Left lobe of liver (tissue), 2 donors: ENCODE results near the gene PDIA2. TPM values are rescaled to one million over a fixed set of nuclear protein-coding genes. Genes with fewer than 3 reads are reported as not detected.
A peak's percentile ranks its signal among the peaks of the same experiment; 100 is the strongest.
"Not testable (repeated sequence)": the region's sequence is repeated elsewhere in the genome, so short reads cannot be mapped to it uniquely, and the experiment has no call there.

ENCODE experiments used
- ATAC-seq: fragments of 200-7000 bp; cut with Tn5 transposase; one replicate; pipeline ENCODE4 v1.9.1; 2020; ENCODE audit warnings: mild to moderate bottlenecking, moderate library complexity
- DNase-seq: peaks from one replicate; pipeline ENCODE4 v3.0.0-alpha.2; 2020; ENCODE audit warnings: low spot score
- total RNA-seq: library from RNA; stranded (reverse); gene quantifications from one replicate; pipeline ENCODE4 v1.2.1, GENCODE V29; 2021
- donor health status: DM: no; HTN: no; CAD: no; lungs with moderate emphysema.
- donor health status: DM: no; HTN: yes; CAD: no.

Gene PDIA2
- total RNA-seq, 1 donor from 2014 or later = 0.23 TPM

DNA sequence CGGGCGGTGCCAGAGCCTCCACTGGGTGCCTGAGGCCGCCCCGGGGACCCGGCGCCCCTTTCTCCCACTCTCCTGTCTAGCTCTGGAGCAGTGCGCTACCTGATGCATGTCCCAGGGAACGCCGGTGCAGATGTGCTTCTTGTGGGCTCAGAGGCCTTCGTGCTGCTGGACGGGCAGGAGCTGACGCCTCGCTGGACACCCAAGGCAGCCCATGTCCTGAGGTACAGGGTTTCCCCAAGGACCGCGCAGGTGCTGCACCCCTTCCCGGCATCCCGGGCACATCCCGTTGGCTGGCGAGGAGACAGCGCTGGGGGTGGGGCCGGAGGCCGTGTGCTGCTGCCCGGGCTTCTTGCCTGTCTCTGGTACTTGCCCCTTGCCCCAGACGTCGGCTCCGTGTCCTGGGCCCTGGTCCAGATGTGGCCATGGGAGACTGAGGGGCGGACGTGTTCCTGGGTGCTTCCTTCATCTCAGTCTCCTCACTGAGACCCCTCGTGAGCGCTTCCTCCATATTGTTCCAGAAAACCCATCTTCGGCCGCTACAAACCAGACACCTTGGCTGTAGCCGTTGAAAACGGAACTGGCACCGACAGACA is 19.7 kb upstream of the PDIA2 start:
- ATAC-seq = no peak
- DNase-seq = peak; percentile 43

DNA sequence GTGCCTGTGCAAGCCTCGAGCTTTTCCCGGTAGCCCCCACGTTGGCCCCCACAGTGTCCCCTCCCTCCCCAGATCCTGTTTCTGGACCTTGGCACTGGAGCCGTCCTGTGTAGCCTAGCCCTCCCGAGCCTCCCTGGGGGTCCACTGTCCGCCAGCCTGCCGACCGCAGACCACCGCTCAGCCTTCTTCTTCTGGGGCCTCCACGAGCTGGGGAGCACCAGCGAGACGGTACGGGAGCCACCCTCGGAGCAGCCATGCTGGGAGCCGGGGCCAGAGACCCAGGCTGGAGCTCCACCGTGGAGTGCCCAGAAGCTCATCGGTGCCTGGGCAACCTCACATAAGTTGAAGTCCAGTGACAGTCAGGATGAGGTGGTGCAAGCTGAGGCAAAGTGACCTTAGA is 19.0 kb upstream of the PDIA2 start:
- ATAC-seq (no peak), DNase-seq (peak; percentile 44)

DNA sequence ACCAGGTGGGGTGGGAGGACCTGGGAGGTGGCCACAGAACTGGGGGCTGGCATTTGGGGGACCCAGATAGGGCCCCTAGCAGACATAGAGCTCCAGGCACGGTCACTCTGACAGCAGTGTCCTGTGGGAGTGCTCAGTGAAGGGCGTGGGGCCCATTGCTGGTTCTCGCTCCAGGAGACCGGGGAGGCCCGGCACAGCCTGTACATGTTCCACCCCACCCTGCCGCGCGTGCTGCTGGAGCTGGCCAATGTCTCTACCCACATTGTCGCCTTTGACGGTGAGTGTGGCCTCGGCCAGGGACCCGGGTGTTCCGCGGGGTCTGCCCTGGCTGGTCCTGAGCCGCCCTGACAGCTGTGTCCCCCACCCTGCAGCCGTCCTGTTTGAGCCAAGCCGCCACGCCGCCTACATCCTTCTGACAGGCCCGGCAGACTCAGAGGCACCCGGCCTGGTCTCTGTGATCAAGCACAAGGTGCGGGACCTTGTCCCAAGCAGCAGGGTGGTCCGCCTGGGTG is 18.5 kb upstream of the PDIA2 start:
- ATAC-seq (no peak), DNase-seq (no peak)

DNA sequence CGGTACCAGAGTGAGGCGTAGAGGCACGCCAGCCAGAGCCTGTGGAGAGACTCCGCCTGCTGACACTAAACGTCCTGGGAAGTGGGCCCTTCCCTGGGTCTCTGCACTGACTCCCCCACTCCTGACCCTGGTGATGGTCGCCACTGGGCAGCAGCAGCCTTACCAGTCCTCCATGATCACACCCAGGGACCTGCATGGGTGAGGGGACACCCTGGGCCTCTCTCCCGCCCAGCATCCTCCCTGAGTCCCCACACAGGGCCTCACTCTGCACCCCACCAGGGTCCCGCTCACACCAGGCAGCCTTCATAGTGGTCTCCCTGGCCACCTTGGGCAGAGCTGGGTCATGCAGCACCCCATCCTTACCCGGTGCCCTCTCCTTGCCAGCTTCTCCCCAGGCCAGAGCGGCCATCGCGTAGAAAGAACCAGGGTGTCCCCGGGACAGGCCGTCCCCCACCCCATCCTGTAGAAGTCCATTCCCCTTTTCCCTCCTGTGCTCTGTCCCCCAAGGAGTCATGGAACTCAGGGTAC is 17.9 kb upstream of the PDIA2 start:
- ATAC-seq (no peak), DNase-seq (no peak)

DNA sequence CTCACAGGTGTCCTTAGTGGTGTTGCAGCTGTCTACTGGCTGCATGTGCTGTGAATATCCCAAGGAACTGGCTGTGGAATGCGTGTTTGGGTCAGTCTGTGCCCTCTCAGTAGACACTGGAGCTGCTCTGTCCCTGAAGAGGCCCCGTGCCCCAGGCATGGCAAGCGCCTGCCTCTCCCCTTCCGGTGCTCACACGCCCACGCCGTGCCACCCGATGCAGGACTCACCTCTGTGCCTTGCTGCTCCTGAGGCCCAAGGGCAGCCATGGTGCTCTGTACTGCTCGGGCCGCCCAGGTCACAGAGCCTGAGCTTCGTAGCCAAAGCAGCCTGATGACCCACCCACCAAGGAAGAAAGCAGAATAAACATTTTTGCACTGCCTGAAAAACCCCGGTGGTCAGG is 17.3 kb upstream of the PDIA2 start:
- DNase-seq (no peak), ATAC-seq (no peak)

DNA sequence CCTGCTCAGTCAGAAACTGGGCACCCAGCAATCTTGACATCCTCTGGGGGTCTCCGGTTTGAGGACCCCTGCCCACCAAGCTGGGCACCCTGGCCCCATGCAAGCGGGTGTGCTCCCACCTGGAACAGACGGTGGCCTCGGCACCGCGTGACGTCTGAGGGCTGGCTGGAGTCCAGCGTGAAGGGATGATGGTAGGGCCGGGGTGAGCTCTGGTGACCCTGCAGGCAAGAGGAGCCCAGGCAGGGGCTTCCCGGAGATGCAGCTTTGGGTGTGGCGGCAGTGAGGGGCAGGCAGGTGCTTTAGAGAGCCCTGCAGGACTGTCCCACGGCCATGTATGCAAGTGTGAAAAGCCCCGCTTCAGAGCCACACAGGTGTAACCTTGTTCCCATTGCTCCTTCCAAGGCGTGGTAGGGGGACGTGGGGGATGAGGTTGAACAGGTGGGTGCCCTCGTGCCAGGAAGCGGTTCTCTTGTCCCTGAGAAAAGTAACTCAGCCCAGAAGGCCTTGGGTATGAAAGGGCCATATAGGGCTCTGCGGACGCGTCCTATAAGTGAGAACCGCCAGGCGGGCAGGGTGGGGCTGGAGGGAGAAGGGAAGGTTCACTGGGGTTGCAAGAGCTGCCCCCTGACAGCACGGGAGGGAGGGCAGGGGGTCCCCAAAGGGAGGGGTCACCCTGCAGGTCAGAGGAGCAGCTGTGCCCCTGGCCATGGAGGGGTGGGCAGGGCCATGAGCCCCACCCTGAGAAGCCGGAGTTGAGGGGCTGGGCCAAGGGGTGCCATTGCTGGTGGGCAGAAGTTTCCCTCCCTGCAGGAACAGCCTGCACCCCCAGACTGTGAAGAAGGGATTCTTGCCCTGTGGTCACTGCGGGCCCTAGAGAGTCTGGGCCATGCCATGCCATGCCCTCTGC is 16.5 kb upstream of the PDIA2 start:
- ATAC-seq (peak; percentile 20), DNase-seq (no peak)

DNA sequence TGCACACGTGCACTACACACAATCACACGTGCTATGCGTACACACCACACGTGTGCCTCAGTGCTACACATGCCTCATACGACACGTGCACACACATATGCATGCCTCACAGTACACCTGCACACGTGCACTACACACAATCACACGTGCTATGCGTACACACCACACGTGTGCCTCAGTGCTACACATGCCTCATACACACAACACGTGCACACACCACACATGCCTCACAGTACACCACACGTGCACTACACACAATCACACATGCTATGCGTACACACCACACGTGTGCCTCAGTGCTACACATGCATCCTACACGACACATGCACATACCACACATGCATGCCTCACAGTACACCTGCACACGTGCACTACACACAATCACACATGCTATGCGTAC is 15.4 kb upstream of the PDIA2 start:
- not testable (repeated sequence) for ATAC-seq, DNase-seq

DNA sequence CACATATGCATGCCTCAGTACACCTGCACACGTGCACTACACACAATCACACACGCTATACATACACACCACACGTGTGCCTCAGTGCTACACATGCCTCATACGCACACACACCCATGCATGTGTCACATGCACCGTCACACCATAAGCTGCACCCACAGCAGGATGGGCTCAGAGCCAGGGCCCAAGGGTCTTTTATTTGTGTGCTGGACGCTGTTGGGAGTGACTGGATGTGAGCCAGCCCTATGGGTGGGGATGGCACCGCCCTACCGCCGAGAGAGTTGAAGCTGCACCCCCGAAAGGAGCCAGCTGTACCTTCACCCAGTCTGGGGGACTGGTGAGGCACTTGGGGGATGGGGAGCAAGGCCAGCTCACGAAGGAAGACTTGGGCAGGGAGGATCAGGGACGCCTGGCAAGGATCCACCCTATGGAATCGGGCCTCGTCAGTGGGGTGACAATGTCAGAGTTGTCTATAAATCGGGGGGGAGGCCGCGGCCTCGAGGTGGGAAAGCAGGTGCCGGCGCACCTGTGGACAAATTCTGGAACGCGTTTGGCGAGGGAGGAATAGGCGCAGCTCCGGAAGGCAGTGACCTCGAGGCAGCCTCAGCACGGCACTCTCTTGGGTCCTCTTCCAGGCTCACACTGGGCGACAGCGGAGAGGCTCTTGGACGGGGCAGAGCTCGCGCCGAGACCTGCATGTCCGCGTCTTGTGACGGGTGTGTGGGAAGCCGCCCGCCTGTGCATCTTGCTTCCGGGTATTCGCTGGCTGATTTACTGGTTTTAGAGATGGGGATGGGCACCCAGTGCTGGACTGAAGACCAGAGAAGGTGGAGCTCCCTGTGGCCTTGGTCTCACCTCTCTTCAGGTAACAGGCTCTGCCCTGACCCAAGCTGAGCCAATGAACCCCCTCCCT is 14.6 kb upstream of the PDIA2 start:
- DNase-seq = no peak
- ATAC-seq = no peak

DNA sequence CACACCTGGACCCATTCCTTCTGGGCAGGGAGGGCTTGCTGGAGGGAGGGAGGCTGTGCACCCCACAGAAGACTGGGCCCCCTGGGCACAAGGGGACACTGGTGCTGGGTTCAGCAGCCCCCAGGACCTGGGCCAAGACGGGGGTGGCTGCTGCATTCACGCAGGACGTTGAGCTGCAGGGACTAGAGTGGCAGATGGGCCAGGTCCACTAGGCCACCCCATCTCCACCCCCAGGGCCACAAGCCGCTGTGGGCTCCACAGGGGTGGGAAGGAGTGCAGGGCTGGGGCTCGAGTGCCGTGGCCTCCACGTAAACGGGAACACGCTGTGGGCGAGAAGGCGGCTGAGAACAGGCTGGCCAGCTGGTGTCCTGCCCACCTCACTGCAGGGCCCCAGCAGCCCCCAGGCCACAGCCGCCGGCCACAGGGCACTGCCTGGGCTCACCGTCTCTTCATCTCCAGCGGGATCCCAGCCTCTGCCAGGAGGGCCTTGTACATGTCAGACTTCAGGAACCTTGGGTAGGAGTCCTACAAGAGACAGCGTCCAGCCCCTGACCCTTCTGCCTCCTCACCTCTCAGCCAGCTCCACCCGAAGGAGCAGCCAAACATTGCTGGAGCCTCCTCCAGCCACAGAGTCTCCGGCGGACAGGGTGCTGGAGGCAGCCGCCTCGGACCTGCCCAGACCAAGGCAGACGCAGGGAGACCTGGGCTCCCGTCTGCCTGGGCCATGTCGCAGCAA is 13.7 kb upstream of the PDIA2 start:
- DNase-seq (no peak), ATAC-seq (no peak)

DNA sequence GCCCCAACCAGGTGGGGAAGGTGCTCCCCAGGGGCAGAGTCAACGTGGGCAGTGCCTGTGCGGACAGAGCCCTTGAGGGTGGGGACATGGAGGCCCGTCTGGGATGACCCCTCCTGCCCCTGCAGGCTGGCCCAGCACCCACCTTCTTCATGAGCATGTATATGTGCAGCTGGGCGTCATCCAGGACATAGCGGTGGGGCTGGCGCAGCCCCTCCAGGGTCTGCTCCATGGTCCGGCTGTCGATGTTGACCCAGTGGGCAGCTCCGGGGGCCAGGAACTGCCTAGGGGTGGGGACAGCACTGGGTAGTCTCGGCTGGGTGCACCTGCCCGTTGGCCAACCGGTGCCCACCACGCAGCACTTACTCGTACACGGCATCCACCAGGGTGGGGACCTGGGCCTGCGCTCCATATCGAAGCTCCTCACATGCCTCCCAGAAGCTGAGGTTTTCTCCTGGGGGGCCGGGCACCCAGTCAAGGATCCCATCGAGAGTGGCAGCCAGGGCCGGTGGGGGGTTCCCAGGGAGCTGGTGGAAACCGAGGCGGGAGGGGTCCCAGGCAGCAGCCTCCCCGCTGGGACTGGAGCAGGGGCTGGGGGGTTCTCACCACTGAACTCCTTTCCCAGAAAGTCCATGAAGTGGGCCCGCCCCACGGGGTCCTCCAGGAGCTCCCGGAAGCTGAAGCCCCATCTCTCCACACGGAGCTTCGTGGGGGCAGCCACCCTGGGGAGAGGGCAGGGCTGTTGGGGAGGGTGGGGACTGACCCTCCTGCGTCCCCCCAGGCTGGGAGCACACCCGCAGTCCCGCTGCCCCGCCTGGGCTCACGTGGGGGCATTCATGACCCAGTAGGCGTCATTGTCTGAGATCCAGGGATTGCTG is 12.3 kb upstream of the PDIA2 start:
- DNase-seq = no peak
- no peak for ATAC-seq

DNA sequence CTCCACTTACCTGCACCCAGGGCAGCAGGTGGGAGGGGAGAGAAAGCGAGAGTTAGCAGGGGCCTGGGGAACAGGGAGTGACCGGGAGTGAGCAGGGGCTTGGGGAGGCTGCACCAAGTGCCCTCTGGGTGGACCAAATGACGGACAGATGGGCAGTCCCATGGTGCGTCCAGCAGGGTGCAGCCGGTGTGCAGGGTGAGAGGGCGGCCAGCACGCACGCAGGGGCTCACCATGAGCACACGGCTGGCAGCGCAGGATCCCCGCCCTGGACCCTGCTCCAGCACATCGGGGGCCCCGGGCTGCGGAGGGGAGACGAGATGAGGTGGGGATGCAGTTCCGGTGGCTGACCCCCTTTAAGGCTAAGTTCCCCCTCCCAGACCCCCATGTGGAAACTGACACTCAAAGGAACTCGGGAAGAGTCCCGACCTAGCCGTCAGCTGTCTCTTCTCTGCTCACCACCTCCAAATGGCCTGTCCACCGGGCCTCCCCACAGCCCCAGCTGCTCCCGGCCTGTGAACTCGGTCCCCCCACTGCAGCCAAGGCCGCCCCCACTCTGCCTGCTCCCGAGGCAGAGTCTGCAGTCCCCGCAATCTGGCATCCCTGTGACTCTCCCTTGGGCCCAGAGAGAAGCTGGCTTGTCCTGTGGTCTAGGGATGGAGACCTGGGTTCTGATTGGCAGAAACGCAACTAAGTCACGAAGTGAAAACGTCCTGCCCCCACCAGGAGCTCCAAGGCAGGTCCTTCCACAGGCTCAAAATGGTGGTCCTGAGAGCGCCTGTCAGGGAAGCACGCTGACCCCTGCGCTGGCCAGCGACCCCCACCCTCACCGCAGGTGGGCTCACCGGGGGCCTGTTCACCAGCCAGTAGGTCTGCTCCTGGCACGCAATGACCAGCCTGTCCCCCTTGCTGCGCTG is 10.1 kb upstream of the PDIA2 start:
- ATAC-seq (no peak), DNase-seq (no peak)

DNA sequence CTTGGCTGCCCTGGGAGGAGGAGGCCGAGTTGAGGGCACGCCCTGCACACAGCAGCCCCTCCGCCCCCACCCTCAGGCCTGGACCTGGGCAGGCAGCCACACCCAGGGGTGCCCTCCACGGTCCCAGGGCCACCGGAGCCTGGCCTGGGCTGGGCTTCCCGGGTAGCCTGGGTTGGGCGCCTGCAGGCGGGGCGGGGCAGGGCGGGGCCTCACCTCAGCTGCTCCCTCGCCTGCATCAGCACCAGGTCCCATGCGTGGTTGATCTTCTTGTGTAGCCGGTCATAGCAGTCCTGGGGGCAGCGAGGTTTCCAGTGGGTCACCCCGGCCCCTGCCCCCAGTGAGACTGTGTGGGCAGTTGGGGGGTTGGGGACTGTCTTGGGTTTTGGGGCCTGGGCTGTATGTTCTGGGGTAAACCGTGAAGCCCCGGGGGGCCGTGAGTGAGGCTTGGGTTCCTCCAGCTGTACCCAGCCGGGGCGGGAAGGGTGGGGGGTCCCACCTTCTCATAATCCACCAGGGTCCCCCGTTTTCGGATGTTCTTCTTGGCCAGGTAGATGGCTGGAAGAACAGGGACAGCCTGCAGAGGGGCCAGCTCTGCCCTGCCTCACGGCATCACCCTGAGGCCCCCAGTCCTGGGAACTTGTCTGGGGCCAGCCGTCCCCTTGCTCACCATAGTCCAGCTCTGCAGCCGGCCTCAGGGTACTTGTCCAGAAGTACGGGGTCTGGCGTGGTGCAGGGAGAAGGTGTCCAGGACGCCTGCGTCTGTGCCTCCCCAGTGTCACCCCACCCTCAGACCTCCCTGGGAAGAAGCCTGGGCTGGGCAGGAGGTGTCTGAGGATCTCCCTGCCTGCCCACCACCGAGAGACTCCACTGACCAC is 9.2 kb upstream of the PDIA2 start:
- ATAC-seq (peak; percentile 12), DNase-seq (no peak)

DNA sequence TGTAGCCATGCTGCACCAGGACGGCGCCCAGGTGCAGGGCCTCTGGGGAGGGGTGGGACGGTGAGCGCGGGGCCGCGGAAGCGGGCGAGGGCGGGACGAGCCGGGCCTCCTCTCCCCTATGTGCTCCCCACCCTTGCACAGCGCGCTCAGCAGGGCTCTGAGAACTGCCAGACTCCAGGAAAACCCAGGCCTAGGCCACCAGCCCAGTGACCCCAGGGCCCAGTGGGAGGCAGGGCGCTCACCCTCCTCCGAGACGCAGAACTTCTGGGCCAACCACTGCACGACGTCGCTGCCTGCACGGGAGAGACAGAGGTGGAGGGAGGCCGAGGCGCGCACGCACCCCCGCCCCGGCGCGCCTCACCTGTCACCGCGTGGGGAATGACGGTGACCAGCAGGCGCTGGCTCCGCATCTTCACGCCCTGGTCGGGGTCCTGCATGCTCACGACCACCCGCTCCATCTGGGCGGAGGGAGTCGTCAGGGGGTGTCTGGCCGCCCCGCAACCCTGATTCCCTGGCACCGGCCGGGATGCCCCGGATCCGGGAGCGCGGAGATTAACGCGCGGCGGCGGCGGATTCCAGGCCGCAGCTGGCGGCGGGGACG is 7.8 kb upstream of the PDIA2 start:
- peak; percentile 8 for ATAC-seq
- no peak for DNase-seq

DNA sequence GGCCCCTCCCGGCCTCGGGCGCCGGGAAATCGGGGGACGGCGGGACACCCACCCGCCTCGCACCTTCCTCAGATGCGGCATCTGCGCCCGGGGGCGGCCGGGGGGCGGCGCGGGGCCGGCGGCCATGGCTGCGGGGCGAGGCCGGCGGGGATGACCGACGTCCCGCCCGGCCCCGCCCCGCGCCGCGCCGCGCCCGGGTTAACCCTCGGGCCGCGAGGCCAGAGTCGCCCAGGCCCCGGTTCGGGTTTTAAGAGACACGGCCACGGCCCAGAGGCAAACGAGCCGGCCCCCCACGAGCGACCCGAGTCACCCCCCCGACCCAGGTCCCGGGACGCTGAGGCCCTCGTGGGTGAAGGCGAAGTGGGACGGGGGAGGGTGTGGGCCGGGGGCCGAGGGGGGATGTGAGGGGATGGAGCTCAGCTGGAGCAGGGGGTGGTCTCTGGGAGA is 7.2 kb upstream of the PDIA2 start, which contains the start of gene RGS11:
Gene RGS11, minus strand, starts transcription at position 159 of the 447 bp plus-strand sequence. Its CDS starts 33 bp downstream, at position 126.
- DNase-seq (no peak), ATAC-seq (no peak)

DNA sequence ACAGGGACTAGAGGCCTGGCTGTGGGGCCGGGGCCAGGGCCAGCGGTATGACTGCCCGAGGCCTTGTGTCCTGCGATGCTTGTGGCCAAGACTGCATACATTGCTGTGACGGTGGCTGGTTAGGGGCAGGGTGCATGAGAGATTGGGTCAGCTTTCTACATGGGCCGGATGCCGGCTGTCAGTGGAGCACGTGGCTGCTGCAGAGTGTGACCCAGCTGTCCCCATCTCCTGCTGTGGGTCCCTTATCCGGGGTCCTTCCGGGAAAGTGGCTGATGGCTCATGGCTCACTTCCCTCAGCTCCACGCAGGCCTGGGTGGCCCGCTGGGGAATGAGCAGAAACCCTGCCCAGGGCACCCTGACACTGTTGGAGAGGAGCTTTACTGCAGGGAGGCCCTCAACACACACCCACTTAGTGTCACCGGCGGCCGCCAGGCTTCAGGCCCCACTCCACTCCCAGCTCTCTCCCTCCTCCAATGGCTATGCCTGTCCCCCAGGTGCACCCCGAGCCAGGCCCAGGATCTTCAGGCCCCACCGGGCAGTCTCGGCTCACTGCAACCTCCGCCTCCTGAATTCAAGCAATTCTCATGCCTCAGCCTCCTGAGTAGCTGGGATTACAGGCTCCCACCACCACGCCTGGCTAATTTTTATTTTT is 6.4 kb upstream of the PDIA2 start:
- ATAC-seq = peak; percentile 9
- no peak for DNase-seq

DNA sequence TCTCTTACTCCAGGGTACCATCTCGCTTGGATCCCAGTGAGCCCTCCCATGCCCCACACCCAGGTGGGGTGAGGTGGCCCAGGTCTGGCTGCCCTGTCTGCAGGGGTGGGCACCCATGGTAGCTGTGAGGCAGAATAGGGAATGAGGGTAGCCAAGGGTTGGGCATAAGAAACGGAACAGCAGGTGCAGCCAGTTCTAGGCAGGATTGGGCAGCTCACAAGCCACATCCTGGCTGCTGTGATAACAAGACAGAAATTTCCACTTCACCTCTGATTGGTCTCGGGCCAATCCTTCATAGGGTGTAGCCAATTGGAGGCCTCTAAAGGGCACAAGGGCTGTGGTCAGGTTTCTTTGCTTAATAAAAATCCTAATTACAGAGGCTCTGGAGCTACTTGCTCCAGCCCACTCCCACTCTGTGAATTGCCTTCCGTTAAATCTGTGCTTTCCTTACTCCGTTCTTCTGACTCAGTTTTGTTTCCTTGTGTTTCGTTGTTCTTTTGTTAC is 4.0 kb upstream of the PDIA2 start:
- DNase-seq (no peak), ATAC-seq (no peak)
